Urothelium cell line (cell line): ENCODE results near the gene ZBTB12.
"Not testable (repeated sequence)": the region's sequence is repeated elsewhere in the genome, so short reads cannot be mapped to it uniquely, and the experiment has no call there.

Experiments
- DNase-seq: peaks from one replicate; pipeline ENCODE4 v3.0.0; 2011; ENCODE audit warnings: low spot score, mixed read lengths
- FAIRE-seq: peaks from 2 replicates; lab custom pipeline; 2011; peaks lifted over from hg19 to GRCh38; lab: Jason Lieb, UNC

The ZBTB12 gene

GRCh38 chr6:31877651-31878161 lies 24.2 kb downstream of the ZBTB12 start:
- DNase-seq (no peak), FAIRE-seq (no peak)

DNA sequence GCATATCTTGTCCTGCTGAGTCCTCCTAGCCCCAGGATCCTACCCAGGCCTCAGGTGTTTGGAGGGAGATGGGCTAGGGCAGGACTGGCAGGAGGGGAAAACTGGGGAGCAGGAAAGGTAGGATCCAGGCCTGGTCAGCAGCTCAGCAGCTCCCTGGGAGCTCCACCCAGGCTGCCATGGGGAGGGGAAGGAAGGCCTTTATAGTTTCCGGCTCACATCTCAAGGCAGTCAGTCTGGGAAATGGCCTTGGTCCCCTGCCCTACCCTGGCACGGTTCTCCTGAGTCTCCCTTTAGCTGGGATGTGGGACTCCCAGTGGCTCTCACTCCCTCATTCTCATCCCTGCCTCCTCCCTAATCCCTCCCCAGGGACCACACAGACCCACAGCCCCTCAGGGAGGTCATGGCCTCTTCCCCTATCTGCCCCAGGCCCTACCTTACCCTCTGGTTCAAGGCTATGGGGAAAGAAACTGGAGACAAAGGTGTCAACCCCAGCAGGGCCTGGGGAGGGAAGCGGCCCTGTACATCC lies 24.7 kb downstream of the ZBTB12 start:
- DNase-seq (no peak), FAIRE-seq (no peak)

DNA sequence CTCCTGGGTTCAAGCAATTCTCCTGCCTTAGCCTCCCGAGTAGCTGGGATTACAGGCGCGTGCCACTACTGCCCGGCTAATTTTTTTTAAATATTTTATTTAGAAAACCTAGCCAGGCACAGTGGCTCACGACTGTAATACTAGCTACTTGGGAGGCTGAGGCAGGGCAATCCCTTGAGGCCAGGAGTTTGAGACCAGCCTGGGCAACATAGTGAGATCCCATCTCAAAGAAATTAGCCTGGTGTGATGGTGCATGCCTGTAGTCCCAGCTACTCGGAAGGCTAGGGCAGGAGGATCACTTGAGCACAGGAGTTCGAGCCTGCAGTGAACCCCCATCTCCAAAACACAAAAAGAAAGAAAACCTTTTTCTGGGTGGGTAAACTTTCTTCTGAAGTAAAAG lies 25.5 kb downstream of the ZBTB12 start:
- no peak for DNase-seq
- no peak for FAIRE-seq

DNA sequence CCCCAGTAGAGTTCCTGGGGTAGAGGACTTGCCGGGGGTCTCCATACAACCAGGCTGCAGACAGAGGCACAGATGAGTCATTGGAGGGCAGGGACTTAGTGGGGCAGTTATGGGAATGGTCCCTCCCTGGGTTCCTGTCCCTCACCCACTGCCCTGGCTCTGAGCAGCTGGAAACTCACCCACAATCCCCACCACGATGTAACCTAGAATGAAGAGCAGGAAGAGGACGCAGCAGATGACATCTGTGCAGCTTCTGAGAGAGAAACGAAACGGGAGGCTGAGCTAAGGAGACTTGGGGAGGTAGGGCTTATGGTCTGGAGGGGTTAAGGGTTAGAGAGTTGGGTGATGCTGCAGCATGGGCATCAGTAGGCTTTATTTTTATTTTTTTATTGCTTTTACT lies 26.0 kb downstream of the ZBTB12 start:
- FAIRE-seq (no peak), DNase-seq (no peak)

DNA sequence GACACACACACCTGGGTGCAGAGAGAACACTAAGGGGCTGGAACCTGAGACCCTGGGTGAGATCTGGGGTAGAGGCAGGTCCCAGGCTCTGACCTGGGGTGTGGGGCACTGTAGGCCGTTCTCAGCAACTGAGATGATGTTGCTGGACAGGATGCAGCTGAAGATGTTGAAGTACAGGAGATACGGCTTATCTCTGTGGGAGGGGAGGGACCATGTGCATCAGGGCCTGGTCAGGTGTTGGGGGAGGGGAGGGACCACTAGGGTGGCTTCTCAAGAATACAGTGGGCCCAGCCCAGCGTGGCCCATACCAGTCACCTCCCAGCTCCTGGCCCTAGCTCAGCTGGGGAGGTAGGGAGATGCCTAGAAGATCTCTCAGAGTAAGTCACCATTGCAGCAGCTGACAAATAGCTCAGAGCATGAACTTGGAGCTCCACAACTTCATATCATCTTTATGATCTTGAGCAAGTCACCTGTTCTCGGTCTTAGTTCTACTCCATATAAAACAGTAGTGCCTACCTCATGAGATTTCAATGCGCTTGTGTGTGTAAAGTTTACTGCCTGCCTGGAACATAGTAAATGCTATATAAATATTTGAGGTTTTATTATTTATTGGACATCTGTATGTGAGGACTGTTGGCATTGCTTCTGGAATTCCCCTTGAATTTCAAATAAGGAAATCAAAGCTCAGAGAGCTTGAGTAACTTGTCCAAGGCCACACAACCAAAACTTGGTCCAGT lies 26.9 kb downstream of the ZBTB12 start:
- DNase-seq = no peak
- no peak for FAIRE-seq

- DNase-seq = no peak
- no peak for FAIRE-seq
Measured at GRCh38 chr6:31874084-31874670, 27.7 kb downstream of the ZBTB12 start.

GRCh38 chr6:31871046-31871659 lies 30.7 kb downstream of the ZBTB12 start:
- FAIRE-seq = no peak

DNA sequence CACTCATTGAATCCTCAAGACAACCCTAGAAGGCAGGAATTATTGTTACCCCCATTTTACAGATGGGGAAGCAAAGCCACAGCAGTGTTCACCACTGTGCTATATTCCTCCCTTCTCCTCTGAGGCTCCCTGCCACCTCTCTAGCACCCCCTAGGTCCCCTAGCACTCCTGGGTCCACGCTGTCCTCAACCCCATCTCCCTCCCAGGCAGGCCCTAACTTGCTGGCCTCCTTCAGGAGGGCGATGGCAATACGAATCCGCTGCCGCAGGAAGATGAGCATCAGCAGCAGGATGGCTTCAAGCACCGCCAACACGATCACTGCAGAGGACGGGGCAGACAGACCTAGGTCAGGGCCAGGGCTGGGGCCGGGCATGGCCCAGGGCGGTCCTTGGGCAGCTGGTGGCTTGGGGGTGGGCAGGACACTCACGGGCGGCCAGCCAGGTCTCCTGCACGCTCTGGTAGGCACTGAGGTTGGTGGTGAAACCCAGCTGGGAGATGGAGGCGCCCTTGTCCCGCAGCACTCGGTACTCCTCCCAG lies 31.4 kb downstream of the ZBTB12 start:
- FAIRE-seq (no peak), DNase-seq (no peak)

More at GRCh38 chr6:31871046-31871659, 30.7 kb downstream of the ZBTB12 start:
- peak; percentile 34 for DNase-seq

DNA sequence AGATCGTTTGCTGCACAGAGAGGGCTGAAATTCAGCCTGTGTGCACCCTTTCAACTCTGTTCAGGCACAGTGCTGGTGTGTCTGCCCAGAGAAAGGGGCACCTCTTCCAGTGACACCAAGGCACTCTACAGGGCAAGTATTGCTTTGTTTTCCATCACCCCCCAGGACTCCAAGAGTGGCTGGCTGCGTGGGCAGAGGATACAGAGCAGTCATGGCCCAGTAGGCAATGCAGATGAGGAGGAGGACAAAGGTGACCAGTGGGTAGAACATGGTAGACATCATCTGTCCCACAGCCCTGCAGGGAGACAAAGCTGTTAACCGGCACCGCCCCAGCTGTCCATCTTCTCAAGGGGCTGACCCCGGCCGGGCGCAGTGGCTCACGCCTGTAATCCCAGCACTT lies 32.5 kb downstream of the ZBTB12 start:
- FAIRE-seq = no peak
- no peak for DNase-seq

DNA sequence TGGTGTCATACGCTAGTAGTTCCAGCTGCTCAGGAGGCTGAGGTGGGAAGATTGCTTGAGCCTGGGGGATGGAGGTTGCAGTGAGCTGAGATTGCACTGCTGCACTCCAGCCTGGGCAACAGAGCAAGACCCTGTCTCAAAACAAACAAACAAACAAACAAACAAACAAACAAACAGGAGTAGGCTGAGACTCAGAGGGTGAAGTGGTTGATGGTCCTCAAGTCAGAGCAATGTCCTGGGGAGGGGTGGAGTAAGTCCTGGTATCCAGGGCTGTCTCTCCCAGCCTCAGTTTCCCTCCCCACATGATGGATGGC lies 33.3 kb downstream of the ZBTB12 start:
- DNase-seq, FAIRE-seq: not testable (repeated sequence)

GRCh38 chr6:31865205-31866118 lies 36.4 kb downstream of the ZBTB12 start:
- DNase-seq = no peak
- no peak for FAIRE-seq

- DNase-seq (no peak), FAIRE-seq (no peak)
Measured at GRCh38 chr6:31864818-31865204, 37.1 kb downstream of the ZBTB12 start.

- not testable (repeated sequence) for FAIRE-seq, DNase-seq
Measured at GRCh38 chr6:31864123-31864562, 37.7 kb downstream of the ZBTB12 start.

GRCh38 chr6:31862344-31863235 lies 39.3 kb downstream of the ZBTB12 start, which contains the start of gene NEU1:
Gene NEU1 (minus strand): TSS chr6:31862821. CDS start chr6:31862776, 45 bp downstream.
- FAIRE-seq (peak; percentile 89), DNase-seq (peak; percentile 100)

- DNase-seq = no peak
- no peak for FAIRE-seq
Measured at GRCh38 chr6:31861919-31862343, 40.0 kb downstream of the ZBTB12 start.

DNA sequence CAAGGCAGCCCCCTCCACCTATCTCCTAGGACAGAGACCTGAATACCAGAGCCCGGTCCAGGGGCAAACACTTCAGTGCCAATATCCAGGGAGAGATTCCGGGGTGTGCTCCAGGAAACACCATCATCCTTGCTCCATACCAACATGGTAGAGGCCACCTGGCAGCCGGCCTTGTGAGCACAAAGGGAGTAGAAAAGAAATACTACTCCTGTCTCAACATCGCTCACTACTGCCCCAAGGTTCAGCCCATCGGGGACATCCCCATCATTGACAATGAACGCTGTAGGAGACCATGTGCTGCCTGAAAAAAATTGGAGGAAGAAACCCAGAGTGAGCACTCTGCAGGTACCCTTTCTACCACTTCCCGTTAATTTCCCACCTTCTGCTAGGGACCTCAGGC lies 40.7 kb downstream of the ZBTB12 start:
- FAIRE-seq (no peak), DNase-seq (no peak)

- no peak for DNase-seq
- FAIRE-seq = no peak
Measured at GRCh38 chr6:31860349-31860748, 41.5 kb downstream of the ZBTB12 start.

DNA sequence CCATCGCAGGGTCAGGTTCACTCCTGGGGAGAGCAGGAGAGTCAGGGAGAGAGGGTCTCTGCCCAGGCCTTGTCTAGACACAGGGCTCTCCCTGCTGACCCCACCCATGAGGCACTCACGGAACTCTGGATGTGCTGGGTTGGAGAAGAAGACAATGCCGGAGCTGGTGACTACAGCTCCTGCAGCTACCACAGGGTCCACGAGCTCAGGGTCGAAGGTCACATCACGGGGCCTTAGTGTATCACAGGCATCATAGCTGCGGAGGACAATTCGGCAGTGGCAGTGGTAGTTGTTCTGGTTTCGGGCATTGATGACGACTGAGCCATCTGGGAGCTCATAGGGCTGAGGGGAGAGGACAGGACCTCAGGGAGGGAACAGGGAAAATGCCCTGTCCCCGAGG lies 42.0 kb downstream of the ZBTB12 start:
- DNase-seq (no peak), FAIRE-seq (no peak)

GRCh38 chr6:31858707-31859106 lies 43.2 kb downstream of the ZBTB12 start:
- DNase-seq = no peak
- no peak for FAIRE-seq
